Dendritic cell treated with granulocyte-macrophage colony-stimulating factor and Interleukin-4, amounts not matched to agents 40 ng/mL and 50 ng/mL, for 4 days (primary cell): ENCODE measurements around the gene PFKFB3.

Experiments
- H3K27ac Mint-ChIP-seq: one replicate; pipeline ENCODE4 v1.8.0; 2022; ENCODE audit warnings: mild to moderate bottlenecking, mixed read lengths
- H3K27me3 Mint-ChIP-seq: one replicate; pipeline ENCODE4 v1.8.0; 2022; ENCODE audit warnings: mild to moderate bottlenecking, mixed read lengths
- H3K36me3 Mint-ChIP-seq: one replicate; pipeline ENCODE4 v1.8.0; 2022; ENCODE audit warnings: low read depth, mixed read lengths
- H3K4me1 Mint-ChIP-seq: one replicate; pipeline ENCODE4 v1.8.0; 2022; ENCODE audit warnings: low read depth, mixed read lengths
- H3K4me3 Mint-ChIP-seq: one replicate; pipeline ENCODE4 v1.8.0; 2022; ENCODE audit warnings: mild to moderate bottlenecking, moderate library complexity, mixed read lengths
- H3K9me3 Mint-ChIP-seq: one replicate; pipeline ENCODE4 v1.8.0; 2022; ENCODE audit warnings: mixed read lengths
- intact Hi-C: fragments of 100-400 bp; cut with micrococcal nuclease; formaldehyde crosslinking; loops from one replicate; pipeline ENCODE4 v1.15.0; 2022

PFKFB3 gene

DNA sequence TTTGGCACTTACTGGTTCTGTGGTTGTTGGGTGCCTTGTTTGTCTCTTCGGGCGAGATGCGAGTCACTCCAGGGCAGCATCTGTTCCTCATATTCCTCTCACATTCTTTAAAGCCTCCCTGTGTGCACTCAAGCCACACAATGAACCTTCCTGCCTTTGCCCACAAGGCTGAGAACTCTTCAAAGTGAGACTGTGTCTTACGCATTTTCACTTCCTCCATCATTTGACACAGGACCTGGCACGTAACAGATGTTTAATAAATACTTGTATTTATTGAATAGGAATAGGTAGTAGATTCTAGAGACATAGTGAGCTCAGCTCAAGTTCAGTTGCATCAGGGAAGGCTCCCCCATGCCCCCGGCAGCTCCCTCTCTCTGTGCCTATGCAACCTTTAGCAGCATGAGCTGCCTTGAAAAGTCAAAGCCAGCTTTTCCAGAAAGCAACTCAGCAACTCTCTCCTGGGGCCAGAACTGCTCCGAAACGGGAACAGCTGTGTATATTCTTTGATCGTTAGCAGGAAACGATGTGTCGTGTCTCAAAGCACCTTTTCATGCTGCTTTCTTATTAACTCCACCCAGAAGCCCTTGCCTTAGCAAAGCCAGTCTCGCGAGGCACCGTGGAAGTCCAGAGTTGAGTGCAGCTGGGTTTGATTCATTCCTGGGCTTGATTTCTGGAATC is 97.5 kb downstream of the PFKFB3 start:
- Mint-ChIP-seq H3K27ac (peak overlapping the region; percentile 73), H3K27me3 (peaks cover 8% of the 10 kb centered on the region), H3K4me3 (peak overlapping the region; percentile 7), H3K4me1 (peaks cover 52% of the 10 kb centered on the region), H3K9me3 (no peaks in the 10 kb centered on the region), H3K36me3 (no peaks in the 10 kb centered on the region)
- intact Hi-C loops, result loop anchor here (1.0 kb wide), 1 partner anchor 25 kb away; no protein-coding TSS in a partner anchor

DNA sequence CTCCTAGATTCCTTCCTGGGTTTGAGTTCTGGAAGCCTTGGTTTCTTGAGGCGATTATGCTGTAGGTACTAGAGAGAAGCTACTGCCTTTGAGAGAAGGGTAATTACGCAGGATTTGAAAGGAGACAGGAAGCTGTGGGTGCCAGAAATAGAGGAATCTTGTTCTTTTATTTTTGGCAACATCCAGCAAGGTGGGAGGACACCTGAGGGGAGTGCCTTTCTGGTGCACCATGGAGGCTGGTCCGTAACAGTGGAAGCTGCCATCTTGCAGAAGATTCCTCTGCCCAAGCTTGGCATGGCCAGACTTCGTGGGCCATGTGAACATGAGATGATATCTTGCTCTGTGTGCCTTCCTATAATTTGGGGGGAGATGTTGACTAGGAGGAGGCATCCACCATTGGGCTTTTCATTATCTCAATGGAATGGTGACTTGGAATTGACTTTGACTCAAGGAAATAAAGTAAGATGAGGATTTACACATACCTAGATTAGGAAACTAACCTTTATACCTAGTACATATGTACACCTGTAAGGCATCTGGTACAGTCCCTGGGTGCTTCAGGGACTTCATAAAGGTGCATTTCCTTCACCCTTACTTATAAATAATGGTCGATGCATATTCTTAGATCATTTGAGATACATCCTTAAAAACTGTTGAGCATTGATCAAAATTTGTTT is 98.2 kb downstream of the PFKFB3 start:
- peaks cover 8% of the 10 kb centered on the region for H3K27me3 Mint-ChIP-seq
- intact Hi-C loops, result loop anchor here (1.0 kb wide), 1 partner anchor 26 kb away; no protein-coding TSS in a partner anchor
- H3K4me1 Mint-ChIP-seq, result peaks cover 59% of the 10 kb centered on the region
- peak overlapping the region; percentile 7 for H3K4me3 Mint-ChIP-seq
- no peaks in the 10 kb centered on the region for H3K36me3 Mint-ChIP-seq
- H3K9me3 Mint-ChIP-seq, result no peaks in the 10 kb centered on the region
- peak overlapping the region; percentile 73 for H3K27ac Mint-ChIP-seq

DNA sequence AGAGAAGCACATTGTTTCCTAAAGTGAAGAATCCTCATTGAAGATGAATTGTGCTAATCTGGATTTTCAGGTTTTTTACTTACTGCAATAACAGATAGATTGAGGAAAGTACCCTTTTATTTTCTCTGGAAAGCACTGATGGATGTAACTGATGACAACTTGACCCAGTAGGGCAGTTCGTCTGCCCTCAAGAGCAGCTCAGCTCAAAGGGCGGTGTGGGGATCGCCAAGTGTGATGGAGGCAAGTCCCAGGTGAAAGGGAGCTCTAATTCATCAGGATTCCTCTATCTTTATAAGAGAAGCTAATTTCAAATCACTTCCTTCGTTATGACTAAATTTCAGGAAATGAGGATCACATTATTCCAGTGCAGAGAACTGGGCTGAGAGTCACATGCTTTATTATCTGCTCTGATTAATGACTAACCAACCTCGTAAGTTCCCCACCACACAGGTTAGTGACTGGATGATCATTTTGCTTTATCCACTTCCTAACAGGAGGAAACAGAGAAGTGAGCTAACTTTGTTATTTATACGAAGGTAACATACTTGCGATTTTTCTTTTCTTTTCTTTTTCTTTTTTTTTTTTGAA is 98.8 kb downstream of the PFKFB3 start:
- Mint-ChIP-seq H3K4me3 (no peak overlapping the region), H3K27me3 (peaks cover 11% of the 10 kb centered on the region), H3K27ac (no peak overlapping the region), H3K9me3 (no peaks in the 10 kb centered on the region), H3K4me1 (peaks cover 61% of the 10 kb centered on the region), H3K36me3 (no peaks in the 10 kb centered on the region)
- intact Hi-C loops, result no loop called here
